Measurements from ENCODE around the gene ARHGAP5. TPM values are rescaled to one million over a fixed set of nuclear protein-coding genes. Genes with fewer than 3 reads are reported as not detected.

The ARHGAP5 gene, protein sequence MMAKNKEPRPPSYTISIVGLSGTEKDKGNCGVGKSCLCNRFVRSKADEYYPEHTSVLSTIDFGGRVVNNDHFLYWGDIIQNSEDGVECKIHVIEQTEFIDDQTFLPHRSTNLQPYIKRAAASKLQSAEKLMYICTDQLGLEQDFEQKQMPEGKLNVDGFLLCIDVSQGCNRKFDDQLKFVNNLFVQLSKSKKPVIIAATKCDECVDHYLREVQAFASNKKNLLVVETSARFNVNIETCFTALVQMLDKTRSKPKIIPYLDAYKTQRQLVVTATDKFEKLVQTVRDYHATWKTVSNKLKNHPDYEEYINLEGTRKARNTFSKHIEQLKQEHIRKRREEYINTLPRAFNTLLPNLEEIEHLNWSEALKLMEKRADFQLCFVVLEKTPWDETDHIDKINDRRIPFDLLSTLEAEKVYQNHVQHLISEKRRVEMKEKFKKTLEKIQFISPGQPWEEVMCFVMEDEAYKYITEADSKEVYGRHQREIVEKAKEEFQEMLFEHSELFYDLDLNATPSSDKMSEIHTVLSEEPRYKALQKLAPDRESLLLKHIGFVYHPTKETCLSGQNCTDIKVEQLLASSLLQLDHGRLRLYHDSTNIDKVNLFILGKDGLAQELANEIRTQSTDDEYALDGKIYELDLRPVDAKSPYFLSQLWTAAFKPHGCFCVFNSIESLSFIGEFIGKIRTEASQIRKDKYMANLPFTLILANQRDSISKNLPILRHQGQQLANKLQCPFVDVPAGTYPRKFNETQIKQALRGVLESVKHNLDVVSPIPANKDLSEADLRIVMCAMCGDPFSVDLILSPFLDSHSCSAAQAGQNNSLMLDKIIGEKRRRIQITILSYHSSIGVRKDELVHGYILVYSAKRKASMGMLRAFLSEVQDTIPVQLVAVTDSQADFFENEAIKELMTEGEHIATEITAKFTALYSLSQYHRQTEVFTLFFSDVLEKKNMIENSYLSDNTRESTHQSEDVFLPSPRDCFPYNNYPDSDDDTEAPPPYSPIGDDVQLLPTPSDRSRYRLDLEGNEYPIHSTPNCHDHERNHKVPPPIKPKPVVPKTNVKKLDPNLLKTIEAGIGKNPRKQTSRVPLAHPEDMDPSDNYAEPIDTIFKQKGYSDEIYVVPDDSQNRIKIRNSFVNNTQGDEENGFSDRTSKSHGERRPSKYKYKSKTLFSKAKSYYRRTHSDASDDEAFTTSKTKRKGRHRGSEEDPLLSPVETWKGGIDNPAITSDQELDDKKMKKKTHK (N-terminal part only)
- total RNA-seq: 138 TPM

DNA sequence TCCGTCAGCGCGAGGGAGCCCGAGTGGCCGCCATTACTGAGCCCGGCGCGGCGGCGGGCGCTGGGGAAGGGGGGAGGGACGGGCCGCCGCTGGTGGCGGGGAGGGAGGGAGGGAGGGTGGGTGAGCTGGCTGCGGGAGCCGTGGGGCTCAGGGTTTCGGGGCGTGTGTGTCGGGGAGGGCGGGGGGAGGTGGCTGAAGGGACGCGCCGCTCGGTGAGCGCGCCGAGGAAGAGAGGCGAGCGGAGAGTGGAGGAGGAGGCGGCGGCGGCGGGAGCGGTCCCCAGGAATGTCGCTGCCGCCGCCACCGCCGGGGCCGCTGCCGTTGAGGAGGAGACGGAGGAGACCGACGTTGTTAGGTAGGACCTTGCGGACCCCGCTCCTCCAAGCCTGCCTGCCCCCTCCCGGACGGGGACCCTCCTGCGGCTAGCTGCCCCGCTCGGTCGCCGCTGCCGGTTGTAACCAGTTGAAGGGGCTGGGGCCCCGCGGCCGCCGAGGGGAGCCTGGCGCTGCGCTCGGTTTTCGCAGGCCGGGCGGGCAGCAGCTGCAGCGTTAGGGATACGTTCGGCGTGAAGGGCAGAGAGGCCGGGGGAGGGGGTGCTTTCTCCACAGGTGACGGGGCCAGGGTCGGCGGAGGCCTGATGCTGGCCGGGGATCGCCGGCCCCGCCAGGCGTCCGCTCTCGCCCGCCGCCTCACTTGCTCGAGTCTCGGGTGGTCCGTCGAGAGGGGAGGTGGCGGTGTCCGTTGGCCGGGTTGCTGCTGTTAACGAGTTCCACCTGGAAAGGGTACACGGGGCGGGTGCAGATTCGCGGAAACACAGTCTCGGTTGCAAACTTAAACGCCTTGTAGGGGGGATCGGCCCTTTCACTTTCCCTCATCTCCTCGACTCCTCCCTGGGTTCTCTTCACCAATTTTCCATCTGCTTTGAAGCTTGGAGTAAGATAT is at the start of gene ARHGAP5:
ARHGAP5 (plus strand) TSS at position 224 of the 942 bp plus-strand sequence. CDS start 13,366 bp downstream, outside the sequence.
- DNase-seq (ENCODE audit: low spot score): peak; percentile 53

DNA sequence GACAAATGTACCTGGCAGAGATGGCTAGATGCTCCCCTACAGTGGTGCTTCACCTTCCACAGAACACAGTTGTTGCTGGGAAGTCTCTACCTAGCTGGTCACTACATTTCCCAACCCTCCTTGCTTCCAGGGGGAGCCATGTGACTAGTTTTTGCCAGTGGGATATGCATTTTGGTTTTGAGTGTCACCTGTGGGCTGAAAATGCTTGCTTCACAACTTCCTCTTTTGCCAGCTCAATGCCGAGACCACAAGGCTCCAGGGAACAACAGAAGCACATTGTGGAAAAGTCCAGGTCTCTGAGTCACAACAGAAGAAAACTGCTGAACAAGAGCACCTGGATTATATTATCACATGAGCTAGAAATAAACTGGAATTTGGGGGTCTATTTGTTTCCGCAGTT is 48.5 kb upstream of the ARHGAP5 start:
- no peak for DNase-seq (ENCODE audit: low spot score)

DNA sequence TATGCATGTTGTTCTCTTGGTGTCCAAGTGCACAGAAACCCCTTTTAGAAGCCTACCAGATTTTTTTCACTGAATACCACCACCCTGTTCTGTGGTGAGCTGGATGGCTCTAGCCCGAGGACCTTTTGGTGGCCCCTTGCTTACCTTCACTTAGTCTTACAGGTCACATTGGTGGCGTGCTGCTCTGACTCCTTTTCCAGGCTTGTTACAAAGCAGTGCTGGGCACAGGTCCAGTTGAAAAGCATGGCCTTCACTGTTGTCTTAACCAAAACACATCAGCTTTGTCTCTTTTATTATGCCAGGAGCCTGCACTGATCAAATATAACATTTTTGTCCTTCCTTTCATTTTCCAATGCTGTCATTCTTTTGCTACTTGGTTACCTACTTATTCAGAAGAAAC is 43.6 kb upstream of the ARHGAP5 start:
- no peak for DNase-seq (ENCODE audit: low spot score)

DNA sequence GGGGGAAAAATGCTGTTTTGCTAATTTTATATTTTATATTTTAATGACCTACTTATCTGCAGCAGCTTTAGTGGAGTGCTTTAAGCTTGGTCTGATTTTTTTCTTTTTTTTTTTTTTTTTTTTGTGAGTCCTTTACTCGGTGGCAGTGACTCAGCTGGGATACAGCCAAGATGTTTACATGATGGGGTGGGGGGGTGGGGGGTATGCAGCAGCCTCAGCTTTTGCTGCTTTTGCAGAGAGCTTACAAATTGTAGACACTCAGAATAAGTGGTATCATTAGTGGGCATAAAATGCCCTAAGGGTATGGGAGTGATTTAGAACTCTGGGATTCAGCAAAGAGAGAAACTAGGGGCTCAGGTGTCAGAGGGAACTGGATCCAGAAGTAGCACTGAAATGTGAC is 38.2 kb upstream of the ARHGAP5 start:
- DNase-seq (ENCODE audit: low spot score): no peak

DNA sequence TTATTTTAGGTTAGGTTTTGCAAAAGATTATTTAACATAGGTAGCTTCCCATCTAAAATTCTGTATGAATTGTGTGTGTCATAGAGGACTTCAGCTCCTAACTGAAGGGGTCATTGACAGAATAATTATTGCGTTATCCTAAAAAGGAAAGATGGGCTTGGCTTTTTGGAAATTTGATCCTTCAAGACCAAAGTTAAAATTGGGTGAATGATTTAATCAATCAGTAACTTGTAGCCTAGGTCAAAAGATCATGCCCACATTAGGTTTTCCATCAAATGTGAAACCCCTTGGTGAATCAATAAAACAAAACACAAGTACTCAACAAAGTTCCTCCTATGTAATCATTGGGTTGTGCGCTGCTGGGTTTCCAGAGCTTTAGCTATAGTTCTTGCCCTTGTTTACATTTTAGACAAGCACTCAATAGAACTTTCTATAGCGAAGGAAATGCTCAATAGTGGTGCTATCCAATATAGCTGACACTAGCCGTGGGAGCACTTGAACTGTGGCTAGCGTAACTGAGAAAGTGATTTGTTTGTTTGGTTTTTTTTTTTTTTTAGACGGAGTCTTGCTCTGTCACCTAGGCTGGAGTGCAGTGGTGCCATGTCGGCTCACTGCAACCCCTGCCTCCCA is 37.6 kb upstream of the ARHGAP5 start:
- DNase-seq (ENCODE audit: low spot score): no peak

DNA sequence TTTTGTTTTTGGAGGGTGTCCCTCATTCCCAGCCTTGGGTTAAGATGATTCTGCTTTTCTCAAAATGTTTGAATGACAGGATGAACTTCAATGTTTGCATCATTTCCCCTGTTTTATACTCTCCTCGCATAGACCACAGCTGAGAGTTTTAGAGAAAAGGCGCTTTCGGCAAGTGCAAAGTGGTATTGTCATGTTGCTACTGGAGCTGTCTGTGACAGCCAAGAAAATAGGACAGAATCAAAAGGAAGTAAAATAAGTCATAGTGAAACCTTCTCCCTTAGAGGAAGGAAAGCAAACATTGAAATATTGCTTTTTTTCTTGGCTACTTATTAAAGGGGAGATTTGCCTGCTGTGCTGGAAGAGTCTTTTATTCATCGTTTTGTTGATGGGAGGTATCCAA is 33.5 kb upstream of the ARHGAP5 start:
- no peak for DNase-seq (ENCODE audit: low spot score)

DNA sequence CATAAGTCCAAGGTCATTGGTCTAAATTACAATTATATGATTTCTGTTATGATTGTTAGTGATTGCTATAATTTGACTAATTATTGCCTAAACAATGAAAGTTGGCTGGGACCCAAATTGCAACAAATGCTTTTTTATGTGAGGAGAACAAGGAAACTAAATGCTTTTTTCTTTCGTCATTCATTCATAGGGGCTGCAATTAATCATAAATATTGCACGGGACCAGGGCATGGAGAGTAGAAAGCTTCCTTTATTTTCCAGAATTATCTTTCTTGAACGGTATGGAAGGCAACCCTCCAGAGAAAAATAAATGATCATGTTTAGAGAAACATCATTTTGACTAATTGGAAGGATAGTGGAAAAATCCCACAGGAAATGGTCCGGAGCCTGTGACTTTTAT is 32.6 kb upstream of the ARHGAP5 start:
- no peak for DNase-seq (ENCODE audit: low spot score)

DNA sequence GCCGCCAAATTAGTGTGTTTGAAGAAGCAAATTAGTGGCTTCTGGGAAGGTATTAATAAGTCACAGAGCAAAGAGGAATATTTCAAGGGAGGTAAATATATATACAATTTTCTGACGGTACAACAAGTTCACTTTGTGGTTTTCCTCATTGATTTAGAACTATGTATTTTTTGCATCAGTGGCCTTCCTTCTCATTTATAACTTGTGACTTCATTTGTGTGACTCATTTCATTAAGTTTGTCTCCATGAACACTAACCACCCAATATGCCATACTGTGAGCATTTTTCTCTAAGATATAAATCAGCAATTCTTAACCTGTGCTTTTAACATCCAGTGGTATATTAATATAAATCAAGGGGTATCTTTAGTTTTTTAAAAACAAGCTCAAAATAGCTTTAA is 29.3 kb upstream of the ARHGAP5 start:
- DNase-seq (ENCODE audit: low spot score): no peak

DNA sequence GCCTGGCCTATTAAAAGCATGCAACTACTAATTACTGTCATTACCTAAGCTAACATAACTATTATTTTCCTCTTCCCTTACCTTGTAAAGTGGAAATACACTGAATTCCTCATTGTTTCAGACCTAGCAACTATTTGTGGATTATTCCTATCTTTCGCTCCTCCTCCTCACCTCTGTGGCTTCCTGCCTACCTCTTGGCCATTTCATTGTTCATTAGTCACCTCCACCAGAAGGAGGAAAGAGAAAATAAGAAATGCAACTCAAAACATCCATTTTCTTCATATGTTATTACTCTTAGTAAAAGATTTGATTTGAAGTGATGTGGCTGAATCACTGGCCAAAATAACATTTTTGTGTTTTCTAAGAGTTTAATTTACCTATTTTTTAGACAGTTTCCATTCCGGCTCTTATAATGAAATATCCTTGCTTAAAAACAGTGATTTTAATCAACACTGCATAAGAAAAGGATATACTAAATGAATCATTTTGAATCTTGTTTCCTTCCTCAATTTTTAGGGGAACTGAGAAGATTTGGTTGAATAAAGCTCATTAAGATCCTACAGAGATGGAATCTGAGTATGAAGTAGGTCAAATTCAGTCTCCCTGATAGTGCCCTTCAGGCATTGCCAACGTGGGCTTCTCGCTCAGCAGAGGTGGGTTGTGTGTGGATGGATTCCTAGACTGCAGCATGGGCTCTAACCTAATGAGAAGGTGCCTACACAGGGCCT is 27.6 kb upstream of the ARHGAP5 start:
- DNase-seq (ENCODE audit: low spot score): no peak

DNA sequence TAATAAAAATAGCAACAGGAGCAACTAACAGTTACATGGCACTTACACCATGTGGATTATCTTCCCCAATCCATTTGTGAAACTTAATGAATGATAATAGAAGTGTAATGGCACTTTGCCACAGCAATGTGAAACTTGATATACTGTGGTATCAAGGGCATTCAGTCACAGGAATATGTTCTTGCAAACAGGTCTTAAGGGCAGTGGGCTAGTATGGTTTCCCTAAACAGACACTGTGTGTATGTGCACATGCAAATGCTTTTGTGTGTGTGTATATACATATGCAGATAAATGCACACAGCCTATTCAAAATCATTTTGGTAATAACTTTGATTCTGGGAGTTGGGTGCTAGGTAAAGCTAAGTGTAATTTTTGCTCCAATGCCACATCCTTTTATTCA is 26.2 kb upstream of the ARHGAP5 start:
- no peak for DNase-seq (ENCODE audit: low spot score)

DNA sequence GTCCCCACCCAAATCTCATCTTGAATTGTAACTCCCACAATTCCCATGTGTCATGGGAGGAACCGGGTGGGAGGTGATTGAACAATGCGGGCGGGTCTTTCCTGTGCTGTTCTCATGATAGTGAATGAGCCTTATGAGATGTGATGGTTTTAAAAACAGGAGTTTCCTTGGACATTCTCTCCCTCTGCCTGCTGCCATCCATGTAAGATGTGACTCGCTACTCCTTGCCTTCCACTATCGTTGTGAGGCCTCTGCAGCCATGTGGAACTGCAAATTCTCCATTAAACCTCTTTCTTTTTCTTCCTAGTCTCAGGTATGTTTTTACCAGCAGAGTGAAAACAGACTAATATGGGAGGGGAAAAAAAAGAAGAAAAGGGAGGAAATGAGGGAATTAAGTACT is 22.6 kb upstream of the ARHGAP5 start:
- DNase-seq (ENCODE audit: low spot score): no peak

DNA sequence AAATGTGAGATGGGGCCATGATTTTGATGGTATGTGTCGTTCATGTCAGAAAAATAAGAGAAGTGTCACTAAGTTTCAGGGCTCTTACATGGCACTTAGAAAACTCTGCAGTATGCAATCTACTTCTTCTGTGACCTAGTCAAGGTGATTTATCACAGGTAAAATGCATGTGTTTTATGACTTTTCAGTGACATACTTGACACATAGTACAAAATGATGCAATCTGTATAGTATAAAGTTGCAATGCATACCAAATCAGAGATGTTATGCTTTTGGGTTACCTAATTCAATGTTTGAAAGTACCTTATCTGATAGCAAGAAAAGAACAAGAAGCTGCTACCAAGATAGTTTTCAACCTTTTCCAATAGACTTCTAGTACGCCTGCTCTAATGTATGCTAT is 21.9 kb upstream of the ARHGAP5 start:
- no peak for DNase-seq (ENCODE audit: low spot score)

DNA sequence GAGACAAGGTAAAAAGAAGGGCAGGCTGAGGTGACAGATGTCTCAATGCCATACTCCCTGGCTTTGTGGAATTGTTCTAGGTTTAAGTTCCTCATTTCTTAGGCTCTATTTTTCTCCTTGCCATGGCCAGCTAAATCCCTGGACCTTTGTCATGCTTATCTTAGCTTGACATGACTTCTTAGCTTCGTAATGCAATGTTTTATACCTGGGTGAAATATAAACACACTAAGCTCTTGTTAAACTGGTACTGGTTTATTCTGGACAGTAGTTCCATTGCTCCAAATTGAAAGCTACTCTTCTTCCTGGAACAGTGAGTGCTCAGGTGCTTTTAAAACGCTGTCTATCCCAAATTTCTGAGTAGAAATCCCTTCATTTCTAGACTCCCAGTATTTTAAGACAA is 17.4 kb upstream of the ARHGAP5 start:
- no peak for DNase-seq (ENCODE audit: low spot score)

DNA sequence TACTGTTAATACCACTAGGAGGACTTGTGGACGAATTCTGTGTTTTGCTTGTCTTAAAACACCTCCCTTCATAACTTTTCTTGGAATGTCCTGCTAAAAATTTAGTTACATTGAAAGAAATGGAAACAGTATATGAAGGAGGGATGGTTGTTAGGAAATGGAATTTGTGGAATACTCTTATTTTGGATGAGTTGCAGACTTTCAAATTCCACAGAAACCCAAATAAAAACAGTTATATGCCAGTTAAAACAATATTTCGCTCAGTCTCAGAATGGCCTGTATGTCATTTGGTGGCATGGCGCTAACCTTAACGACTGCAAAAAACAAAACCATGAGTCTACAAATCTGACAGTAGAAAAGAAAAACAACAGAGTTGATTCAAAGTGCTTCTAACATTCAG is 12.2 kb upstream of the ARHGAP5 start:
- DNase-seq (ENCODE audit: low spot score): no peak

DNA sequence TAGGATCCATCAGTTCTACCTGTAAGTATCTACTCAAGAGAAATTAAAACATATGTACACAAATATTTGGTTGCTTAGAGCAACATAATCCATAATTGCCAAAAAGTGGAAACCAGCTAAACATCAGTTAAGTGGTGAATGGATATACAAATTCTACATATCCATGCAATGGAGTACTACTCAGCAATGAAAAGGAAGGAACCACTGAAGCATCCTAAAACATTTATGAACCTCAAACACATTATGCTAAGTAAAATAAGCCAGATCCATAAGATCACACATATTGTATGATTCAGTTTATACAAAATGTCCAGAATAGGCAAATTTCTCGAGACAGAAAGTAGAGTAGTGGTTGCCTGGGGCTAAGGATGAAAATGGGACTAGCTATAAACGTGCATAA is 8.4 kb upstream of the ARHGAP5 start:
- DNase-seq (ENCODE audit: low spot score): no peak

DNA sequence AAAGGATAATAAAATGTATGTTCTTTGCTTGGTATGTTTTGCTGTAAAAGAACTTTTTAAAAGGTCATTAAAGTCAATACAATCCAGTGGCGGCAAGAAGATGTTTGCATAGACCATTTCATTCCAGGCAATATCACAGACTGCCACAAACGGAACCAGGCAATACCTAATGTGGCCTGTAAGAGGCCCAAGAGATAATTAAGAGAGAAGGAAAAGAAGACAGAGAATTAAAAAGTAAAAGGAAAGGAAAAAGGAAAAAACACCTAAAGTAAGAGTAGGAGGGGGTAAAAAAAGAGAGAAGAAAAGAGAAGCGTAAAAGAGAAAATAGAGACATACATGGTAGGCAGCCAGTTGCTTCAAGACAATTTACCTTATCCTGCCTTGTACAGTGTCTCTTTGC is 6.8 kb upstream of the ARHGAP5 start:
- DNase-seq (ENCODE audit: low spot score): no peak

DNA sequence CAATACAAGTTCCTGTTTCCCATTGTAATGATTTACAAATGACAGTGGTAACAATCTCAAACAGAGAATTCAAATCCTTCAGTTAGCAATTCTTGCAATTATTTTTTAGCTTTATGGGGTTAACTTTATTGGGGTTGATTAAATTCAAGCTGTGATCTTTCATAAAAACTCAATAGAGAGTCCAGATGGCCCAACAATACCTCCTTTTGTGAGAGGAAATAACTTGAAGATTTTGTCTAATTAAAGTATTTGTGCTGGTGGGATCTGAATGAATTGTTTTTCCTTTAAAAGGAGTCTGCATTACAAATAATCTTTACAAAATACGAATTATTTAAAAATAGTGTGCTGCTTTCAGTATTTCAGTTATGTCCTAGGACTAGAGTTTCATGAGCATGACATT is 4.4 kb upstream of the ARHGAP5 start:
- DNase-seq (ENCODE audit: low spot score): no peak

DNA sequence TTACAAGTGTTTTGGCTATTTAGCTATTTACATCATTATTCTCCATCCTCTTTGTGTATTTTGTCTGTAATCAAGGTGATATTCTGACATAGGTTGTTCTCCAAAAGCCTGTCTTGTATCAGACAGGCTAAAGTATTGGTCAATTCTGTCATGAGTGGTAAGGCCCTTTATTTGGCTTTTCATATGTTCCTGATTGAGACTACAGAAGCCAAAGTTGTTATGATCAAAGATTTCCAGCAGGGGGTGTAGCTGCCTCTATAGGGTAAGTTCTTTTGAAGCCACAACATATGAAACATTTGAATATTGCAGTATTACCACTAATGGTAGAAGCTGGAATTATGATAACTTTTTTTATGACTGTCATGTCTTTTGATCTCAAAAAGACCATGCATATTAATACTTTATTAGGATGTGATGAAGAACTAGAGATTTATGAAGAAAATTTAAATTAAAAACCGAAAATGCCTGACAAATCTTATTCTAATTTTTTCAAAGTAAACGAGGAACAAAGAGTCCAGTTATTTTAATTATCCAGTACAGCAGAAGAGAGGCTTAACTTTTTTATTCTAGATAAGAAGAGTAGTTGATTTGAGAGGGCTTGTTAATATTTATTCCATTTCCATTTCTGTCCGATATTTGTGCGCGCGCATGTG is 3.4 kb upstream of the ARHGAP5 start:
- peak; percentile 75 for DNase-seq (ENCODE audit: low spot score)

DNA sequence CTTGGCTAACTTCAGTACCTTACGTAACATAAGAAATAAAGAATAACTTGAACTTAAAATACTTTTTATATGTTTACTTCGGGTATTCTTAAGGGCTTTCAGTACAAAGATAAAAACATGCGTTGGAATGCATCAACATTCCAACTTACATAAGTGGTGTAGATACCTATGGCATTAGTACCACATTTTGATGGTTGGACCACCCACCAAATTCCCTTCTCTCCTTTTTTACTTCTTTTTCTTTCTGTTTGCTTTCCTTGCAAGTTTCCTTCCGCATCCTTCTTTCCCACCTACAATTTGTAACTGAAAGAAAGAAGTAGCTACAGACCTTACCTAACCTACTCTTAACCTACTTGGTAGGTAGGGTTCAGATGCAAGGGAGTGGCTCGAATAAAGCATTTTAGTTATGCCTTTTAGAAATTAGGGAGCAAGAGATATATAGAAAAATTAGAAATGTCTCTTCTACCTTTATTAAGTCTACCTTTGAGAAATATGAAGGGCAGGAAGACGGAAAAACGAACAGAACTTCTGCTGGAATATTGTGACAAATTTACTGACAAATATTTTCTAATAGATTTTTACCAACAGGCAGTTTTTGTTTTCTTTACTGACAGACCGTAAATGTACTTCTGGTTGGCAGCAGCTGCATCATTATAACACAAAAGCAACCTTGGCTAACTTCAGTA is 2.1 kb upstream of the ARHGAP5 start:
- no peak for DNase-seq (ENCODE audit: low spot score)

All from ureter (tissue), 1 donor.